Upper lobe of left lung (tissue), 6 donors: ENCODE results near the gene NTPCR. TPM values are rescaled to one million over a fixed set of nuclear protein-coding genes. Genes with fewer than 3 reads are reported as not detected.
A peak's percentile ranks its signal among the peaks of the same experiment; 100 is the strongest.

Source experiments
- ATAC-seq, 2 donors: fragments of 200-7000 bp; cut with Tn5 transposase; one replicate each; pipeline ENCODE4 v1.9.1; 2022; ENCODE audit warnings: mild to moderate bottlenecking in 2 of 2, moderate library complexity in 2 of 2; ENCODE audit not compliant: low FRiP score in 2 of 2
- DNase-seq, 2 donors: peaks; one replicate each; pipeline ENCODE4 v3.0.0-alpha.2; 2019 to 2020
- H3K27ac ChIP-seq, 4 donors: fragments of 200-600 bp; sonication (generic); one replicate each; pipeline ENCODE4 v1.5.1; 2016 to 2019
- H3K27me3 ChIP-seq, 4 donors: fragments of 200-600 bp; sonication (generic); one replicate each; pipeline ENCODE4 v1.5.1; 2017 to 2019
- H3K36me3 ChIP-seq, 4 donors: fragments of 200-600 bp; sonication (generic); one replicate each; pipeline ENCODE4 v1.5.1; 2016 to 2019
- H3K4me1 ChIP-seq, 4 donors: fragments of 200-600 bp; sonication (generic); one replicate each; pipeline ENCODE4 v1.5.1; 2018 to 2019
- H3K4me3 ChIP-seq, 4 donors: fragments of 200-600 bp; sonication (generic); one replicate each; pipeline ENCODE4 v1.5.1; 2017 to 2019; ENCODE audit warnings: mild to moderate bottlenecking in 2 of 4, moderate library complexity in 1 of 4
- H3K9me3 ChIP-seq, 4 donors: fragments of 200-600 bp; sonication (generic); one replicate each; pipeline ENCODE4 v1.5.1; 2018 to 2019
- CTCF ChIP-seq, 6 experiments: fragments of 450-650 bp in 4 of 6; fragments of 200-600 bp in 2 of 6; sonication (generic) in 2 of 6; IDR thresholded peaks; one replicate each; pipeline ENCODE4 v1.5.1; 2016 to 2019; ENCODE audit warnings: antibody characterized with exemption in 6 of 6
- EP300 ChIP-seq, 4 donors: sonication (generic); formaldehyde crosslinking; IDR thresholded peaks; one replicate each; pipeline ENCODE4 v1.5.1; 2017; ENCODE audit warnings: antibody characterized with exemption in 4 of 4, control low read depth in 2 of 4
- POLR2A ChIP-seq, 4 donors: fragments of 450-650 bp; IDR thresholded peaks; one replicate each; pipeline ENCODE4 v1.5.1; 2016 to 2017; ENCODE audit warnings: antibody characterized with exemption in 4 of 4, mild to moderate bottlenecking in 2 of 4
- POLR2AphosphoS5 ChIP-seq, 2 donors: sonication (generic); formaldehyde crosslinking; IDR thresholded peaks; one replicate each; pipeline ENCODE4 v1.5.1; 2017; ENCODE audit warnings: antibody characterized with exemption in 2 of 2
- WGBS, 2 donors: methylation state at CpG; one replicate each; pipeline ENCODE4 v1.1.5; 2017 to 2018; 5-methylcytosine and 5-hydroxymethylcytosine counted together
- total RNA-seq, 6 donors: library from RNA; depleted of rRNA in 4 of 6; stranded (reverse); fragments of >200 nt in 4 of 6; gene quantifications; one replicate each; pipeline versions ENCODE4 v1.1.0 to v1.2.1, GENCODE V29; 2016 to 2021
- donor health status: DM: no; HTN: no; CAD: no; lungs with moderate emphysema.
- donor health status: DM: no; HTN: yes; CAD: no; lungs with severe emphysema.

NTPCR gene, protein sequence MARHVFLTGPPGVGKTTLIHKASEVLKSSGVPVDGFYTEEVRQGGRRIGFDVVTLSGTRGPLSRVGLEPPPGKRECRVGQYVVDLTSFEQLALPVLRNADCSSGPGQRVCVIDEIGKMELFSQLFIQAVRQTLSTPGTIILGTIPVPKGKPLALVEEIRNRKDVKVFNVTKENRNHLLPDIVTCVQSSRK
- total RNA-seq = 10 to 100 TPM; 15.2 to 35.5 (median 21.2) TPM

DNA sequence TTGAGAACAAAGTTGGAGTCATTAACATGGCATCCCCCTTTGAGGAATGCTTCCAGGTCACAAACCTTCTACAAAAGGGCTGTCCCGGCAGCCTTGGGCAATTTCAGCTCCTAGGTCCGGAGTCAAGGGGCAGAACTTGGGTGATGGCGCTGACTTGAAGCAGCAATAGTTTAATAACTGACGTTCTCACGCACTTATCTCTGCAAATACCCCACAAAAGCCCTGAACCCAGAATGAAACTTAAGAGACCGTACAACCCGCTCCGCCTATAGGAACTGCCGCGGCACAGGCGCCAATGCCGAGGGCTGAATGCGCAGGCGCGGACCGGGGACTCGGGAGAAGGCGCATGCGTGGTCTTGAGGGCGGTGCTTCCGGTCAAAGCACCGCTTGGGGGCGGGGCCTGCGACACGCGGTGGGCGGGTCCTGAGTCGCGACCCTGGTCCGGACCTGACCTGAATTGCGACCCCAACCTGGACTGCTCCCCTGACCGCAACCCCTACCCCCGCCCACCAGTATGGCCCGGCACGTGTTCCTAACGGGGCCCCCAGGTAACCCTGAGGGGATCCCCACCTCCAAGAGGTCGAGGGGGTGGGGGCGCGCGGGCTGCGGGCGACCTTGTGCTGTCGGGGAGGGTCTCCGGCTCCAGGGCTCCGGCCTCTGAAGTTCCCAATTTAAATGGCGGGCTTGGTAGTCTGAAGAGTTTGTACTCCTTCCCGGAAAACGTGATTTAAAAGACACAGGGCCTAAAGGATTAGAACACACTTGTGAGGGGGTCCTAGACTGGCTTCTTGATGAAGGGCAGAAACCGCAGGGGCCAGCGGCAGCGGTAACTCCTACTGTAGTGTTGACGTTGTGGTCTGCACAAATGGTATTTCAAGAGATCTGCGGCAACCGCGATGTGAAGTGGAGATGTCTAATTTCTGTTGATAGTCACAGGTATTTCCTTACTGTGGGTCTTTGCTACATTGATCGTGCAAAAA is at the start of gene NTPCR:
NTPCR (plus strand) TSS at position 415 of the 980 bp plus-strand sequence; CDS start at position 515, 100 bp downstream.
- WGBS, 2 donors = 1 to 2% methylated on average over 43 to 47 of the region's 56 CpGs
- TF ChIP-seq CTCF (IDR thresholded peaks at IDR 0.05) (peak in 3 of 6 experiments; percentile 16 to 26 (median 22)), POLR2AphosphoS5 (IDR thresholded peaks at IDR 0.05) (peak; percentile 34 to 73), POLR2A (IDR thresholded peaks at IDR 0.05) (peak in 2 of 4 donors; percentile 28 to 72), EP300 (IDR thresholded peaks at IDR 0.05) (no peak)
- H3K27ac ChIP-seq = peak within 1 kb of the TSS; percentile 80 to 89 (median 88)

DNA sequence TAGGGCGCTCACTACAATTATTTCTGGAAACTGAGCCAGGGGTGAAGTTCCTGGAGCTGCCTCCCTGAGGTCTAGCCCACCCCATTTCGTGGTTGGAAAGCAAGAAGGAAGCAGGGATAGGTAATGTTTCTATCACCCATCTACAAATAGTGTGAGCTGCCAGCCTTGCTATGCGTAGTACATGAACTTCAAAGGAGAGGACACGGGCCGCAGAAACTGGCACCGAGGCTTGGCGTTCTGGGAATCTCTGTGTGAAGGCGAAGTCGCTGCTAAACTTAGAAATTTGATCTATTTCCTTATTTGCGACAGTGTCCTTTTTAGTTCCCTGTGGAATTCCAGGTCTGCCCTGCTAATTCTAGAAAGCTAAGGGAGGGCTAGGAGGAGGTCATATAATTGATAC is 49.6 kb upstream of the NTPCR start:
- Histone ChIP-seq H3K27me3 (no peaks in the 10 kb centered on the region), H3K4me3 (no peak overlapping the region), H3K27ac (peak overlapping the region in 3 of 4 donors; percentile 16 to 50 (median 41)), H3K36me3 (no peaks in the 10 kb centered on the region), H3K9me3 (no peaks in the 10 kb centered on the region), H3K4me1 (peaks cover 0 to 6% (median 4%) of the 10 kb centered on the region in 4 donors)
- TF ChIP-seq EP300 (IDR thresholded peaks at IDR 0.05) (no peak), POLR2A (IDR thresholded peaks at IDR 0.05) (no peak), POLR2AphosphoS5 (IDR thresholded peaks at IDR 0.05) (no peak), CTCF (IDR thresholded peaks at IDR 0.05) (no peak)
- no peak for ATAC-seq
- WGBS, 2 donors = 57 to 66% methylated on average over 10 of the region's 10 CpGs
- DNase-seq = no peak

More for the DNA sequence above, at the start of gene NTPCR:
- DNase-seq (peak; percentile 92 to 98), ATAC-seq (peak; percentile 93 to 98)
- Histone ChIP-seq H3K9me3 (no peaks in the 10 kb centered on the region), H3K27me3 (no peaks in the 10 kb centered on the region), H3K36me3 (no peaks in the 10 kb centered on the region), H3K4me1 (peaks cover 11 to 29% (median 15%) of the 10 kb centered on the region in 4 donors), H3K4me3 (peak within 1 kb of the TSS; percentile 45 to 88 (median 70))

DNA sequence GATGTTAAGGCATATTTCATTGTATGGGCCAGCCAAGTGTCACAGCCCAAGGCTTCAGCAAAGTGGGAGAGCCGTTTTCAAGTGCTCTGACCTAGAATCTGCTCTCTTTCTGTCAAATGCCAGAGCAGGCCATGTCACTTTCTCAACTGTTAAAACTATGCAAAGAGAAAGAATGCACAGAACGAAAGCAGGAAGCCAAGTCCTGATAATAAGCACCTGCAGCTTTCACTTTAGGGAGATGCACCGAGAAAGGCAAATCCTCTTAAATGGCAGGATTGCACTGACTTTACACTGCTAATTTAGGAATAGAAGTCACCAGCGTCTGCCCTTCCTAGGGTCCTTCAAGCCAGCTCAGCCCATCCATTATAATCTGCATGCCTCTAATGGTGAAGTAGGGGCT is 49.2 kb upstream of the NTPCR start:
- TF ChIP-seq POLR2A (IDR thresholded peaks at IDR 0.05) (no peak), EP300 (IDR thresholded peaks at IDR 0.05) (no peak), CTCF (IDR thresholded peaks at IDR 0.05) (no peak), POLR2AphosphoS5 (IDR thresholded peaks at IDR 0.05) (no peak)
- Histone ChIP-seq H3K36me3 (no peaks in the 10 kb centered on the region), H3K4me3 (no peak overlapping the region), H3K9me3 (no peaks in the 10 kb centered on the region), H3K27ac (peak overlapping the region in 3 of 4 donors; percentile 16 to 50 (median 41)), H3K27me3 (no peaks in the 10 kb centered on the region), H3K4me1 (peaks cover 0 to 7% (median 5%) of the 10 kb centered on the region in 4 donors)
- DNase-seq (no peak), ATAC-seq (no peak)
- WGBS, 2 donors = 49 to 72% methylated on average over 4 of the region's 4 CpGs

- no peak for DNase-seq
- Histone ChIP-seq H3K4me1 (peaks cover 0 to 7% (median 5%) of the 10 kb centered on the region in 4 donors), H3K27ac (no peak overlapping the region), H3K36me3 (no peaks in the 10 kb centered on the region), H3K9me3 (no peaks in the 10 kb centered on the region), H3K27me3 (no peaks in the 10 kb centered on the region), H3K4me3 (no peak overlapping the region)
- no peak for ATAC-seq
- 84 to 86% methylated on average over 4 of the region's 4 CpGs for WGBS, 2 donors
- no peak for TF ChIP-seq CTCF (IDR thresholded peaks at IDR 0.05)
- no peak for TF ChIP-seq POLR2AphosphoS5 (IDR thresholded peaks at IDR 0.05)
- TF ChIP-seq EP300 (IDR thresholded peaks at IDR 0.05) = no peak
- TF ChIP-seq POLR2A (IDR thresholded peaks at IDR 0.05) = no peak
Measured at GRCh38 chr1:232902774-232903350, 47.5 kb upstream of the NTPCR start.
